GM19043 (cell line): ENCODE data around the gene NARS2.

Experiments
- ATAC-seq: cut with Tn5 transposase; IDR thresholded peaks from one replicate; pipeline ENCODE4 v1.9.1; 2021; ENCODE audit warnings: low read depth; ENCODE audit not compliant: unreplicated experiment

The NARS2 gene

DNA sequence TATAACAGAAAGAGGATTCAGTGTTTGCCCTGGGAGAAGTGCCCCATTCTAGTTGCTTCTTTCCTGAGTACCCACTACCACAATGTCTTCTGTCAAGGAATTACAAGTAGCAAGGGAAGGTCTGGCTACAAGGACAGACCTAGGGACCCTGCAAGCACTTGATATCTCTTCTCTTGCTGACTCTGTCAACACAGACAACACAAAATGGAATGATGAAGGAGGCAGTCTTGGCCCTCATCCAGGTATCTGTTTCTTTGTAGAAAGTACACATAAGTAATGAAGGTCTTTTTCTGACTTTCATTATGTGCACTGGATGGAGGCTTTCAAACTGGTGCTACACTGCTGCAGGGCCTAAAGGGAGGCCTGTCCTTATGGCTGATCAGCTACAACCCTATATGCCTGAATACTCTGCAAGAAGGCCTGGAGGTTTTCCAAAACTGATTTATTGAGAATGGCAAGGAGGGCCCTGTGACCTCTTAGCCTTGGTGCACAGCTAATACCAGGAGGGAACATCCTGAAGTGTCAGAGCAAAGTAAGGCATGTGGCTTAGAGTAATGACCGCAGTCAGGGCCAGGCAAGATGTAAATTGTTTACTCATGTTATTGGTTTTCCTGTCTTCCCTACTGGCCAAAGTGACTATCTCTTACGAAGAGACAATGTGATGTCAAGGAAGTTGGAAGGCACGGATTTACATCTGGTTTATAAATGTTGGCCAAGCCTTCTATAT, 188.3 kb downstream of the NARS2 start:
- ATAC-seq = no peak
